ENCODE results near the gene NEK5. TPM values are rescaled to one million over a fixed set of nuclear protein-coding genes. Genes with fewer than 3 reads are reported as not detected.
A peak's percentile ranks its signal among the peaks of the same experiment; 100 is the strongest.

Gene NEK5
- polyA plus RNA-seq, 1 donor (not counting 4 experiments of a cell fraction or from before 2014, with no cell fraction given): 0.21 TPM

DNA sequence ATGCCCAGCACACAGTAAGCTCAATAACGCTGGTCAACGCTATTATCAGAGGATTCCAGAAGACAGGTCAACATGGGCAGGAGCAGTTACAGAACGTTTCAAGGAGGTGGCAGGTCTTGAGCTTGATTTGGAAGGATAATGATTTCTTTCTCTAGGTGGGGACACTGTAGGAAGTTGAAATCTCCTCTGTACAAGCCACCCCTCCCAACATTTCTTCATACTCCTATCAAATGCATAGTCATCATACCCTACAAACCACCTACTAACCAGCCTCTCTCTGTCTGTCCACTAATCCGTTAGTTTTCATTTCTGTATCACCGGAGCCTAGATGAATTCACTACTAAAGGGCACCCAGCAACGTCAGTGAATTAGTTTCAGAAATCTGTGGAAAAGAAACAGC, 118.9 kb downstream of the NEK5 start:
- H3K4me3 ChIP-seq (ENCODE audit: control insufficient read depth in 2 of 3, extremely low read depth in 1 of 3, insufficient read depth in 2 of 3, low read depth in 1 of 3, low read length in 3 of 3): no peak overlapping the region
- H3K9me3 ChIP-seq (ENCODE audit: control insufficient read depth, low read depth, low read length): no peaks in the 10 kb centered on the region
- FAIRE-seq (no peak), DNase-seq (ENCODE audit: low read depth, low spot score) (no peak)
- no peak for TF ChIP-seq EZH2 (IDR thresholded peaks at IDR 0.05; ENCODE audit: low read length)
- TF ChIP-seq, protein P1, sequence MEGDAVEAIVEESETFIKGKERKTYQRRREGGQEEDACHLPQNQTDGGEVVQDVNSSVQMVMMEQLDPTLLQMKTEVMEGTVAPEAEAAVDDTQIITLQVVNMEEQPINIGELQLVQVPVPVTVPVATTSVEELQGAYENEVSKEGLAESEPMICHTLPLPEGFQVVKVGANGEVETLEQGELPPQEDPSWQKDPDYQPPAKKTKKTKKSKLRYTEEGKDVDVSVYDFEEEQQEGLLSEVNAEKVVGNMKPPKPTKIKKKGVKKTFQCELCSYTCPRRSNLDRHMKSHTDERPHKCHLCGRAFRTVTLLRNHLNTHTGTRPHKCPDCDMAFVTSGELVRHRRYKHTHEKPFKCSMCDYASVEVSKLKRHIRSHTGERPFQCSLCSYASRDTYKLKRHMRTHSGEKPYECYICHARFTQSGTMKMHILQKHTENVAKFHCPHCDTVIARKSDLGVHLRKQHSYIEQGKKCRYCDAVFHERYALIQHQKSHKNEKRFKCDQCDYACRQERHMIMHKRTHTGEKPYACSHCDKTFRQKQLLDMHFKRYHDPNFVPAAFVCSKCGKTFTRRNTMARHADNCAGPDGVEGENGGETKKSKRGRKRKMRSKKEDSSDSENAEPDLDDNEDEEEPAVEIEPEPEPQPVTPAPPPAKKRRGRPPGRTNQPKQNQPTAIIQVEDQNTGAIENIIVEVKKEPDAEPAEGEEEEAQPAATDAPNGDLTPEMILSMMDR (optimal IDR thresholded peaks at IDR 0.05 in 1 of 3, IDR thresholded peaks at IDR 0.05 in 1 of 3, conservative IDR thresholded peaks at IDR 0.05 in 1 of 3; ENCODE audit: extremely low read depth in 1 of 3, insufficient read depth in 2 of 3, low read length in 3 of 3): no peak
- no peak overlapping the region for H3K27ac ChIP-seq (ENCODE audit: control insufficient read depth, insufficient read depth, low read length)
- no peak overlapping the region for H3K9ac ChIP-seq (ENCODE audit: control insufficient read depth, extremely low read depth, insufficient read depth, low read length)
- H3K36me3 ChIP-seq (ENCODE audit: control insufficient read depth in 2 of 2, extremely low read depth in 1 of 2, insufficient read depth in 2 of 2, low read length in 2 of 2): no peaks in the 10 kb centered on the region
- no peak overlapping the region for H2AFZ ChIP-seq (ENCODE audit: control insufficient read depth, low read length)
- peaks cover 10% of the 10 kb centered on the region for H3K27me3 ChIP-seq (ENCODE audit: control insufficient read depth, extremely low read depth, insufficient read depth, low read length)
- dilution Hi-C loops (cut with MboI; ENCODE audit: extremely low pct_ligation_motif_present, low sequenced_read_pairs): no loop called here
- H3K9me1 ChIP-seq (ENCODE audit: control insufficient read depth, extremely low read depth, insufficient read depth, low read length): no peaks in the 10 kb centered on the region
- no peaks in the 10 kb centered on the region for H4K20me1 ChIP-seq (ENCODE audit: control insufficient read depth, extremely low read depth, insufficient read depth, low read length)
- peaks cover 22% of the 10 kb centered on the region for H3K4me1 ChIP-seq (ENCODE audit: control insufficient read depth, extremely low read depth, insufficient read depth, low read length)
- H3K4me2 ChIP-seq (ENCODE audit: control insufficient read depth, extremely low read depth, insufficient read depth, low read depth, low read length): no peak overlapping the region
- H3K79me2 ChIP-seq (ENCODE audit: control insufficient read depth, insufficient read depth, low read length): peaks cover 26% of the 10 kb centered on the region

GRCh38 chr13:52006523-52007245, 122.2 kb downstream of the NEK5 start:
- H3K9ac ChIP-seq (ENCODE audit: control insufficient read depth, extremely low read depth, insufficient read depth, low read length): no peak overlapping the region
- H3K4me2 ChIP-seq (ENCODE audit: control insufficient read depth, extremely low read depth, insufficient read depth, low read depth, low read length): peak overlapping the region; percentile 13
- peaks cover 14% of the 10 kb centered on the region for H3K4me1 ChIP-seq (ENCODE audit: control insufficient read depth, extremely low read depth, insufficient read depth, low read length)
- H3K79me2 ChIP-seq (ENCODE audit: control insufficient read depth, insufficient read depth, low read length): no peaks in the 10 kb centered on the region
- TF ChIP-seq, protein P1 (optimal IDR thresholded peaks at IDR 0.05 in 1 of 3, IDR thresholded peaks at IDR 0.05 in 1 of 3, conservative IDR thresholded peaks at IDR 0.05 in 1 of 3; ENCODE audit: extremely low read depth in 1 of 3, insufficient read depth in 2 of 3, low read length in 3 of 3): no peak
- no peak for TF ChIP-seq EZH2 (IDR thresholded peaks at IDR 0.05; ENCODE audit: low read length)
- H2AFZ ChIP-seq (ENCODE audit: control insufficient read depth, low read length): no peak overlapping the region
- dilution Hi-C loops (cut with MboI; ENCODE audit: extremely low pct_ligation_motif_present, low sequenced_read_pairs): no loop called here
- FAIRE-seq (no peak), DNase-seq (ENCODE audit: low read depth, low spot score) (no peak)
- no peak overlapping the region for H3K27ac ChIP-seq (ENCODE audit: control insufficient read depth, insufficient read depth, low read length)
- no peaks in the 10 kb centered on the region for H3K9me3 ChIP-seq (ENCODE audit: control insufficient read depth, low read depth, low read length)
- H3K36me3 ChIP-seq (ENCODE audit: control insufficient read depth in 2 of 2, extremely low read depth in 1 of 2, insufficient read depth in 2 of 2, low read length in 2 of 2): no peaks in the 10 kb centered on the region
- no peaks in the 10 kb centered on the region for H3K9me1 ChIP-seq (ENCODE audit: control insufficient read depth, extremely low read depth, insufficient read depth, low read length)
- H3K27me3 ChIP-seq (ENCODE audit: control insufficient read depth, extremely low read depth, insufficient read depth, low read length): peaks cover 10% of the 10 kb centered on the region
- no peaks in the 10 kb centered on the region for H4K20me1 ChIP-seq (ENCODE audit: control insufficient read depth, extremely low read depth, insufficient read depth, low read length)
- H3K4me3 ChIP-seq (ENCODE audit: control insufficient read depth in 2 of 3, extremely low read depth in 1 of 3, insufficient read depth in 2 of 3, low read depth in 1 of 3, low read length in 3 of 3): no peak overlapping the region
